GM12892 (cell line): ENCODE measurements around the gene TOGARAM2.

Experiments used
- POLR2A ChIP-seq: IDR thresholded peaks from 2 replicates; pipeline ENCODE4 v1.6.1; 2011; ENCODE audit warnings: low read depth, low read length, control low read depth
- POLR2AphosphoS5 ChIP-seq: IDR thresholded peaks from 2 replicates; pipeline ENCODE4 v1.6.1; 2011; ENCODE audit warnings: low read depth, low read length, control low read depth

GRCh38 chr2:29017716-29018435 is 36.8 kb downstream of the TOGARAM2 start:
- TF ChIP-seq POLR2A (no peak), POLR2AphosphoS5 (no peak)
